ENCODE results near the gene DTNBP1.

Gene DTNBP1

DNA sequence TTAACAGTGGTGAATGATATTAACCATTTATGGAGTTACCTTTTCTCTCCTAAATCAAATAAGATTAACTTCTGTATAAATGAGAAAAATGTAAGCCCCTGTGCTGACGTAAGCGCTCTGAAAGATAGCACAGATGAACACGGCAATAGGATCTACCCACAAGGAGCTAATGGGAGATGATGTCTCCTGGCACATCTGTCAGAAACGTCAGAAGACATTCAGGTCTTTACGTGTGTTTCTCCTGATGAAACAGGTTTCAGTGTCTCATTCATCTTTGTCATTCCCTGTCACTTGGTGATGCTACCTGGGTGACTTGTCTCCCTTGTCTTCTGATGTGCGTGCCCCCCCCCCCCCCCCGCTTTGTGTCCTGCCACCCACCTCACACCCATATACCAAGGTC lies 189.7 kb downstream of the DTNBP1 start:
- no peak for TF ChIP-seq ZFX (IDR thresholded peaks at IDR 0.05)
- TF ChIP-seq, protein P1, sequence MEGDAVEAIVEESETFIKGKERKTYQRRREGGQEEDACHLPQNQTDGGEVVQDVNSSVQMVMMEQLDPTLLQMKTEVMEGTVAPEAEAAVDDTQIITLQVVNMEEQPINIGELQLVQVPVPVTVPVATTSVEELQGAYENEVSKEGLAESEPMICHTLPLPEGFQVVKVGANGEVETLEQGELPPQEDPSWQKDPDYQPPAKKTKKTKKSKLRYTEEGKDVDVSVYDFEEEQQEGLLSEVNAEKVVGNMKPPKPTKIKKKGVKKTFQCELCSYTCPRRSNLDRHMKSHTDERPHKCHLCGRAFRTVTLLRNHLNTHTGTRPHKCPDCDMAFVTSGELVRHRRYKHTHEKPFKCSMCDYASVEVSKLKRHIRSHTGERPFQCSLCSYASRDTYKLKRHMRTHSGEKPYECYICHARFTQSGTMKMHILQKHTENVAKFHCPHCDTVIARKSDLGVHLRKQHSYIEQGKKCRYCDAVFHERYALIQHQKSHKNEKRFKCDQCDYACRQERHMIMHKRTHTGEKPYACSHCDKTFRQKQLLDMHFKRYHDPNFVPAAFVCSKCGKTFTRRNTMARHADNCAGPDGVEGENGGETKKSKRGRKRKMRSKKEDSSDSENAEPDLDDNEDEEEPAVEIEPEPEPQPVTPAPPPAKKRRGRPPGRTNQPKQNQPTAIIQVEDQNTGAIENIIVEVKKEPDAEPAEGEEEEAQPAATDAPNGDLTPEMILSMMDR (conservative IDR thresholded peaks at IDR 0.05): no peak
- H3K27ac ChIP-seq: no peak overlapping the region
